Endothelial cell (in vitro differentiated cells): ENCODE data around the gene CBL. TPM values are rescaled to one million over a fixed set of nuclear protein-coding genes. Genes with fewer than 3 reads are reported as not detected.

Experiments used
- DNase-seq: peaks from one replicate; pipeline ENCODE4 v3.0.0; 2021; ENCODE audit warnings: low spot score
- H3K27ac Mint-ChIP-seq: one replicate; pipeline ENCODE4 v1.8.0; 2021; ENCODE audit warnings: mixed read lengths, inconsistent platforms; ENCODE audit not compliant: unreplicated experiment
- H3K27me3 Mint-ChIP-seq: one replicate; pipeline ENCODE4 v1.8.0; 2021; ENCODE audit warnings: mild to moderate bottlenecking, moderate library complexity, mixed read lengths, inconsistent platforms; ENCODE audit not compliant: unreplicated experiment
- H3K36me3 Mint-ChIP-seq: one replicate; pipeline ENCODE4 v1.8.0; 2021; ENCODE audit warnings: mild to moderate bottlenecking, low read depth, mixed read lengths, inconsistent platforms; ENCODE audit not compliant: unreplicated experiment
- H3K4me1 Mint-ChIP-seq: one replicate; pipeline ENCODE4 v1.8.0; 2021; ENCODE audit warnings: mild to moderate bottlenecking, mixed read lengths, inconsistent platforms; ENCODE audit not compliant: unreplicated experiment
- H3K4me3 Mint-ChIP-seq: one replicate; pipeline ENCODE4 v1.8.0; 2021; ENCODE audit warnings: mild to moderate bottlenecking, mixed read lengths, inconsistent platforms; ENCODE audit not compliant: unreplicated experiment
- H3K9me3 Mint-ChIP-seq: one replicate; pipeline ENCODE4 v1.8.0; 2021; ENCODE audit warnings: mixed read lengths, inconsistent platforms; ENCODE audit not compliant: unreplicated experiment
- CTCF ChIP-seq: fragments of 200-600 bp; sonication (generic); IDR thresholded peaks from one replicate; pipeline ENCODE4 v1.5.0; 2021; ENCODE audit warnings: antibody characterized with exemption; ENCODE audit not compliant: unreplicated experiment
- total RNA-seq: library from RNA; stranded (reverse); fragmentation: NEBNext Ultra II Directional; extraction: Animal tissue kit (Norgen Biotek cat#: 25700); gene quantifications from one replicate; pipeline ENCODE4 v1.2.1, GENCODE V29; 2021; ENCODE audit not compliant: unreplicated experiment

Gene CBL
- total RNA-seq, 1 donor from 2014 or later, result 47.5 TPM

- Mint-ChIP-seq H3K27ac (no peak overlapping the region), H3K27me3 (peaks cover 1% of the 10 kb centered on the region), H3K4me3 (no peak overlapping the region), H3K9me3 (no peaks in the 10 kb centered on the region), H3K36me3 (no peaks in the 10 kb centered on the region), H3K4me1 (peaks cover 20% of the 10 kb centered on the region)
- DNase-seq, result no peak
- TF ChIP-seq CTCF, result no peak
Observed at GRCh38 chr11:119263352-119263940, 57.3 kb downstream of the CBL start.

GRCh38 chr11:119266063-119266462, 59.9 kb downstream of the CBL start:
- H3K4me3 Mint-ChIP-seq, result no peak overlapping the region
- DNase-seq, result no peak

GRCh38 chr11:119266517-119267255, 60.5 kb downstream of the CBL start:
- DNase-seq, result no peak
- Mint-ChIP-seq H3K27ac (no peak overlapping the region), H3K4me3 (no peak overlapping the region), H3K4me1 (peaks cover 14% of the 10 kb centered on the region), H3K27me3 (no peaks in the 10 kb centered on the region), H3K36me3 (no peaks in the 10 kb centered on the region), H3K9me3 (no peaks in the 10 kb centered on the region)
- no peak for TF ChIP-seq CTCF

More at GRCh38 chr11:119266063-119266462, 59.9 kb downstream of the CBL start:
- Mint-ChIP-seq H3K9me3 (no peaks in the 10 kb centered on the region), H3K4me1 (peaks cover 14% of the 10 kb centered on the region), H3K27me3 (no peaks in the 10 kb centered on the region), H3K36me3 (no peaks in the 10 kb centered on the region), H3K27ac (no peak overlapping the region)
- no peak for TF ChIP-seq CTCF

GRCh38 chr11:119267645-119268044, 61.5 kb downstream of the CBL start:
- peaks cover 14% of the 10 kb centered on the region for H3K4me1 Mint-ChIP-seq
- H3K27ac Mint-ChIP-seq, result no peak overlapping the region
- no peaks in the 10 kb centered on the region for H3K36me3 Mint-ChIP-seq
- no peak overlapping the region for H3K4me3 Mint-ChIP-seq
- no peaks in the 10 kb centered on the region for H3K27me3 Mint-ChIP-seq
- H3K9me3 Mint-ChIP-seq, result no peaks in the 10 kb centered on the region
- TF ChIP-seq CTCF, result no peak
- no peak for DNase-seq

GRCh38 chr11:119273721-119274120, 67.6 kb downstream of the CBL start:
- H3K4me3 Mint-ChIP-seq, result no peak overlapping the region
- peaks cover 27% of the 10 kb centered on the region for H3K36me3 Mint-ChIP-seq
- peak overlapping the region; percentile 0 for H3K27ac Mint-ChIP-seq
- no peaks in the 10 kb centered on the region for H3K27me3 Mint-ChIP-seq
- H3K9me3 Mint-ChIP-seq, result no peaks in the 10 kb centered on the region
- no peak for TF ChIP-seq CTCF
- DNase-seq, result no peak
- no peaks in the 10 kb centered on the region for H3K4me1 Mint-ChIP-seq
